Thyroid gland (tissue), 4 donors: ENCODE results near the gene TAF7.

Experiments
- CTCF ChIP-seq, 6 experiments: fragments of 200-600 bp in 3 of 6; fragments of 450-650 bp in 3 of 6; sonication (generic) in 3 of 6; IDR thresholded peaks; one replicate each; pipeline ENCODE4 v1.5.1; 2016 to 2019; ENCODE audit warnings: antibody characterized with exemption in 6 of 6, mild to moderate bottlenecking in 2 of 6, inconsistent platforms in 1 of 6, moderate library complexity in 1 of 6
- POLR2A ChIP-seq, 2 donors: fragments of 450-650 bp; IDR thresholded peaks; one replicate each; pipeline ENCODE4 v1.6.1; 2017; ENCODE audit warnings: antibody characterized with exemption in 2 of 2, mild to moderate bottlenecking in 2 of 2, moderate library complexity in 1 of 2

- TF ChIP-seq POLR2A (IDR thresholded peaks at IDR 0.05) (no peak), CTCF (IDR thresholded peaks at IDR 0.05) (no peak)
These were observed 24.7 kb upstream of the TAF7 start for GRCh38 chr5:141345327-141345726.
